NCI-H510A treated with DMSO at 0.1 percent for 48 hours (cell line): Measurements from ENCODE around the gene NLGN1.

Experiments used
- DNase-seq: peaks from one replicate; lab custom pipeline; 2025; lab: John Stamatoyannopoulos, UW

NLGN1 gene

GRCh38 chr3:173841334-173841733, 443.8 kb downstream of the NLGN1 start:
- DNase-seq = no peak

DNA sequence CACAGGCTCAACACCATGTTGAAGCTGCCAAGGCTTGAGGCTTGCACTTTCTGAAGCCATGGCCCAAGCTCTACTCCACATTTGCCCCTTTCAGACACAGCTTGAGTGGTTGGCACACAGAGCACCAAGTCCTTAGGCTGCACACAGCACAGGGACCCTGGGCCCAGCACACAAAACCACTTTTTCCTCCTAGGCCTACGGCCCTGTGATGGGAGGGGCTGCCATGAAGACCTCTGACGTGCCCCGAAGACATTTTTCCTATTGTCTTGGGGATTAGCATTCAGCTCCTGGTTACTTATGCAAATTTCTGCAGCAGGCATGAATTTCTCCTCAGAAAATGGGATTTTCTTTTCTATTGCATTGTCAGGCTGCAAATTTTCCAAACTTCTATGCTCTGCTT, 445.5 kb downstream of the NLGN1 start:
- DNase-seq = no peak

DNA sequence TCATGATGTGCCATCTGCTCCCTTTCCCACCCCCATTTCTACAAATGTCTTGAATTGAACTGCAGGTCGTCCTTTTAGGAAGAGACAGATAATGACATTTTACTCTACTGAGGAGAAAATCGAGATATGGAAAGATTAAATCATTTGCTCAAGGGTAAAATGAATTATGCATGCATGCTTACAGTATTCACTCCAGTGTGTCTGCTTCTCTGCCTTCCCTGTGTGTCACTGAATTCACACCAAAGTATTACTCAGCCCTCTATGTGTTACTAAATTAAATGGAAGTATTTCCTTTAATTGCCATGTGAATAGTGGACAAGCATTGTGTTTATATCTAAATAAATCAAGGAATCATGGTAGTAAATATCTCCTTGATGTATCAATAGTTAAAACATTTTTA, 449.0 kb downstream of the NLGN1 start:
- DNase-seq = no peak

GRCh38 chr3:173849489-173849888, 451.9 kb downstream of the NLGN1 start:
- DNase-seq = no peak

- no peak for DNase-seq
Observed at GRCh38 chr3:173857154-173857553, 459.6 kb downstream of the NLGN1 start.

DNA sequence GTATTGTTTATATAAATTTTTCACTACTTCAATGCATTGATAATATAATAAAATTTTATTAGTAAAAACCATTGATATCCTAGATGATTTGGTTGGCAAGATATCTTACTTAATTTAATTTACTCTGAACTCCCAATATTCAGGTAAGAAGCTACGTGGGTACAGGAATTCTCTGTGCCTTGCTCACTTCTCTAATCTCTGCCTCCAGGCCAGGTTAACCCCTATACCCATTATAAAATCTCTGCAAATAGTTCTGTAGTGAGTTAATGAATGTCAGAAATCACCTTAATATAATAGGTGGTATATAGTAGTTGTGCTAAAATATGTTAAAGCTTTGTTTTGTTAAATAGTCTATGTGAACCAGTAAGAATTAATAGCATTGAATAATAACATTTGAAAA, 465.2 kb downstream of the NLGN1 start:
- no peak for DNase-seq

GRCh38 chr3:173863551-173863950, 466.0 kb downstream of the NLGN1 start:
- DNase-seq = no peak

- DNase-seq = no peak
Observed at GRCh38 chr3:173865900-173866498, 468.5 kb downstream of the NLGN1 start.

GRCh38 chr3:173869766-173870165, 472.2 kb downstream of the NLGN1 start:
- no peak for DNase-seq

DNA sequence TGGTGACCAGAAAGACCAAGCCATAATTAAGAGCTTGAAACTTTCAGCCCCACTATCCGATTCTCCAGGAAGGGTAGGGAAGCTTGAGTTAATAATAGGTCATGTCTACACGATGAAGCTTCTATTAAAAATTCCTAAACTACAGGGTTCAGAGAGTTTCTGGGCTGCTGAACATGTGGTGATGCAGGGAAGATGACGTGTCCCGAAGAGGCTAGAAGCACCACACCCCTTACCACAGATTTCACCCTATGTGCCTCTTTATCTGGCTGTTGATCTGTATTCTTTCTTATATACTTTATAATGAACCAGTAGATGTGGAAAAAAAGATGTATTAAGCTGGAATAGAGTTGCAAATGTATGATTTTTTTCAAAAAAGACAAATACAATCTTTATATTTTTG, 473.4 kb downstream of the NLGN1 start:
- no peak for DNase-seq

DNA sequence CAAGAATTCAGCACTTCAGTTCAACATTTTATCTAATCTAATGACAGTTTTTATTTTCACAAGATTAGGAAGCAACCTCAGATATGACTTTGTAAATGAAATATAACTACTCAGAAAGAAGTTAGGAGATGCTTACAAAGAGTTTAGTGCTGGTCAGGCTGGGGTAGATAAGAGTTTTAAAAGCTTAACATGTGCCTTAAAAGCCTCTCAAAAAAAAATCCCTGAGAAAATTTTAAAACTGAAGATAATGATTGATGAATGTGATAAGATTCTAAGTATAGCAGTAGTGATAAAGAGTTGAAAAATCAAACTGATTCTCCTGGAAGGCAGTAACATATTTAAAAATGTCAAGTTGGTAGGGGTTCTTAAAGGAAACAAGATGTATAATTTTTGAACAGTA, 478.2 kb downstream of the NLGN1 start:
- no peak for DNase-seq

GRCh38 chr3:173876476-173876875, 478.9 kb downstream of the NLGN1 start:
- DNase-seq = no peak

GRCh38 chr3:173887888-173888287, 490.3 kb downstream of the NLGN1 start:
- DNase-seq = no peak

DNA sequence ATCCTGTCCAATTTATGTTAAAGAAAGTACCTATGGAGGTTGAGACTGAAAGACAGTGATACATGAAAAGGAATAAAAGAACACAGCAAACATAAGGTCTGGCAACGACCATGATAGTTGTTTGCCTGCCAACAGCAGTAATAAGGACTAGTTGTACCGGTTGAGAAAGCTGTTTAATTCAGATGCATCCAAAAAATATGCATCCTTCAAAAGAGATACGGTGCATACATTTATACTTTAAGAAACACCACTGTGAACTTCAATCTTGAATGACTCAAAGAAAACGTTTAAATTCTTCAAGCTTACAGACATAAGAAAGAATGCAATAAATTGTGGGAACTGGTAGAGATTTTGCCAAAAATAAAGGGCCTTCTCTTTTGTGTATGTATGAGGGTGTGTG, 492.1 kb downstream of the NLGN1 start:
- DNase-seq = no peak

DNA sequence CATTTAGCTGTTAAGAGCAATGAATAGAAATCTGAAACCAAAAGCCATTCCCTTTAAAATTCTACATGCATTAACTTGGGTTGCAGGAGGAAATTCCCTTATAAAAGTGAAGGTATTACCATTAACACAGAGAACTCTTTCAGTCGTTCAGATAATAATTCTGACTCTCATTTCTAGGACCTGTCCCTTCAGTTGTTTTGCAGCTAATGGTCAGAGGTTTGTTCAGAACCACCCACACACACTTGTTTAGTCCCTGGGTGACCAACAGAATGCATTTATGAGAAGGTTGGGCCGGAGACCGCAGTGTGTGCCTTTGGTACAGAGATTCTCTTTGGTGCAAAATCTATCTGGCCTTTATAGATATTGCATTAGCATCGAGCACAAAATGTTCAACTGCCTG, 492.5 kb downstream of the NLGN1 start:
- DNase-seq = no peak

DNA sequence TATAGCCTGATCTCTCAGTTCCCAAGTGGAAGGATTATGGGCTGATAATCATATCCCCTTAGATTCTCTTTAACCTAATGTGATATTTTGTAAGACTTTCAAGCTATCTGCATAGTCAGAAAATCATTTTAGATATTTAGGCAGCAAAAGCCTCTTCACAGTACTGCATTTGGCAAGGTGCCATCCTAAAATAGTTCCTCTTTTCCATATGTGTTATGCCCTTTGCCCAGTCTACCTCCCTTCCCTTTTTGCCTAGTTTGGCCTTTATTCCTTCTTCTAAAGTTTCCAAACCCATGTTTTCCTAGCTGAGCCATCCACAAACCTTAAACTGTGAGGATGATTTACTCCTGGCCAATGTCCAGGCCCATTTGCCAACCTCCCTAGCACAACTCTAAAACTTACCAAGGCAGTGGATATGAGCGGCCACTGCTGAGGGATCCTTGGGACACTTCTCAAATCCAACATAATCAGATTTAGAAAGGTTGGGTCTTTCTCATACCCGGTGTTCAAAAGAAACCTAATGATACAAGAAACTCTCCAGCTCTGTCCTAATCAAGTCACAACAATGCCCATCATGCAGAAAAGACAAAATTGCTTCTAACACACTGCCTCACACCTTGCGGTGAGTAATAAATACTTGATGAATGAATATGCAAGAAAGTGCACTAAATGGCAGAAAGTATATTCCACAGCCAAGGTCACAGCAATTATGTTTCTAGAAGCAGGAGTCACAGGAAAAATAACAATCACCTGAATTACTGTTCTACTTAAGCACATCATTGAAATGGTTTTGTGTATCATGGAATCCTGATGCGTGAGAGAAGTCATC, 493.9 kb downstream of the NLGN1 start:
- DNase-seq = peak; percentile 2

DNA sequence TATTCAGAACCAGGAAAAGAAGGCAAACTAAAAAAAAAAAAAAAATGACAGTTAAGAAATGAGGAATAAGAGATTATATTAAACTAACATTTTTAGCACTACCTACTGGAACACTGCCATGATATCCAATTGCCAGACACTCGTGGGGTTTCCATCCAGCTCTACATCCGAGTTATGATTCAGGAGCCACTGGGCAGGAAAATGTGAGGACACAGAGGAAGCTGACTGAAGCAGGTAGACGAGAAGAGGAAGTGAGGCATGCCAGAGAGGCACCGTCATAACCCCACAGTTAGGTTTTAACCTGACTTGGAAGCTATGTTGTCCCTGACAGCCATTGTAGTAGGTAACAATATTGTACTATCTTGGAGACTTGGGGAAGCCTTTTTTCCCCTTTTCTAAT, 495.0 kb downstream of the NLGN1 start:
- DNase-seq = no peak

DNA sequence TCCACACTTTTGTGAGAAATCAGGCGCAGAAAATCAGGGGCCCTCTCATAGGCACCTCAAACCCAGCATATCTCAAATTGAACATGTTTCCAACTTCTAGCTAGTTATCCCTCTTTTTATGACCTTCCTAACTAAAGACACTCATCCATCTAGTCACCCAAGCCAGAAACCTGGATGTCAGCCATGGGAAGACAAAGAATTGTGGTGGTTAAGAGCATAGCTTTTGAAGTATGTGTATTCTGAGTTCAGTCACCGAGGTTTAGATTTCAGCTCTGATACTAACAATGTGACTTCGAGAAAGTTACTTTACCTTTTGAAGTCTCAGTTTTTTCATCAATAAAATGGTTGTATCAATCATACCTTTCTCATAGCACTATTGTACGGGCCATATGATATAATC, 495.5 kb downstream of the NLGN1 start:
- DNase-seq = peak; percentile 1

DNA sequence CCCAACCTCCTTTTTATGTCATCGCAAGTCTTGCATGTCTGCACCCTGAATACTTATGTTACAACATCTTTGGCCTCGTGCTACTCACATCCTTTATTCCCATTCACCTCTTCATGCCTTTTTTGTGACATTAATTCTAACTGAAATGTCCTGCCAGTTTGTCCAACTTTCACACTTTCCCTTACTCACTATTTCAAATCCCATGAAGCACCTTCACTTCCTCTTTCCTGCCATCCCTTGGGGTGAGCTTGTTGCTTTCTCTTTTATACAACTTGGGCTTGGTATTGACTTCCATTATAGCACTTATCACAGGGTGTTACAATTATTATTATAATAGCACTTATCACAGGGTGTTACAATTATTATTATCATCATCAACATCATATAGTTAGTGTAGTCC, 496.3 kb downstream of the NLGN1 start:
- no peak for DNase-seq

GRCh38 chr3:173897631-173898030, 500.1 kb downstream of the NLGN1 start:
- DNase-seq = no peak

- no peak for DNase-seq
Observed at GRCh38 chr3:173901649-173902048, 504.1 kb downstream of the NLGN1 start.

GRCh38 chr3:173902401-173902800, 504.9 kb downstream of the NLGN1 start:
- no peak for DNase-seq

DNA sequence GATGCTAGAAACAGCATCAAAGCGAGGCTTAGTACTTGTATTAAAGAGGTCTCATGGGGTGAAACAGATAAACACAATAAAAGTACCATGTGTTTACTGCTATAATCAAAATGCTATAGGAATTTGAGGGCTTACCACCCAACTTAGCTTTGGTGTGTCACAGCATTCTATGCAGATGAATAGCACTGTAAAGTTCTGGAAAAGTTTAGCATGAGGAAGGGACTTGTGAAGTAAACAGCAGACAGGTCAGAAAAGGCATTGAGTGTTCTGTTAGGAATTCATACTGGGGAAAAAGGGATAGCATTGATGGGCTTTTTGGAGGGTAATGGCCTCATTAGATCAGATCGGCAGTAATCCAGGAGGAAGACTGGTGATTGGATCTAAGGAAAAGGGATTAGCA, 505.3 kb downstream of the NLGN1 start:
- no peak for DNase-seq

DNA sequence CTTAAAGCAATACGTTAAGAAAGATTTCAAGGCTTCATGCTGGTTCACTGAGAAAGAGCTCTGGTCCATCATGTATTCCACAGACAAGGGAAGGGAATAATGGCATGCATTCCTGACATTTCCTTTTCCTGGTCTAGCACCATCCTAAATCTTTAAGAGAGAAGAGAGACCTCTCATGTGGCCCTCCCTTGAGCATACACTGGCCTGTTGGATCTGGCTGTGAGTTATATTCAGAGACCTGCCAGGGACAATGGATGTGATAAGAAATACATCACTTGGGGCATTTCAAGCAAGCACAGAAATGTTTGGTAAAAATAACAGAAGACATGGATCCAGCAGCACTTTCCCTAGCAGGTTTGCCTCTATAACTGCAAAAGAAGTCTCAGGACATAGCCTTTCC, 507.8 kb downstream of the NLGN1 start:
- DNase-seq = no peak
